Lower lobe of right lung (tissue), 2 donors: ENCODE measurements around the gene TBATA. TPM values are rescaled to one million over a fixed set of nuclear protein-coding genes. Genes with fewer than 3 reads are reported as not detected.

ENCODE experiments used
- ATAC-seq, 2 donors: fragments of 200-7000 bp; cut with Tn5 transposase; one replicate each; pipeline ENCODE4 v1.9.1; 2020 to 2022; ENCODE audit warnings: mild to moderate bottlenecking in 2 of 2, moderate library complexity in 2 of 2
- DNase-seq: peaks from one replicate; pipeline ENCODE4 v3.0.0-alpha.2; 2020
- H3K27ac ChIP-seq: fragments of 200-600 bp; one replicate; pipeline ENCODE4 v1.8.0; 2022
- H3K27me3 ChIP-seq: fragments of 200-600 bp; one replicate; pipeline ENCODE4 v1.8.0; 2022; ENCODE audit warnings: low read depth
- H3K36me3 ChIP-seq: fragments of 200-600 bp; one replicate; pipeline ENCODE4 v1.8.0; 2022; ENCODE audit warnings: mild to moderate bottlenecking
- H3K4me1 ChIP-seq: fragments of 200-600 bp; one replicate; pipeline ENCODE4 v1.8.0; 2022
- H3K4me3 ChIP-seq: fragments of 200-600 bp; one replicate; pipeline ENCODE4 v1.8.0; 2022; ENCODE audit warnings: mild to moderate bottlenecking
- H3K9me3 ChIP-seq: fragments of 200-600 bp; one replicate; pipeline ENCODE4 v1.8.0; 2022
- intact Hi-C: fragments of 100-400 bp; cut with DNase I; formaldehyde crosslinking; loops from one replicate; pipeline ENCODE4 v1.11.0; 2022
- total RNA-seq: library from RNA; stranded (reverse); fragmentation: NEBNext Ultra II Directional; extraction: Animal tissue kit (Norgen Biotek cat#: 25700); gene quantifications from one replicate; pipeline ENCODE4 v1.2.1, GENCODE V29; 2021
- TF ChIP-seq, protein P1 (sequence below): fragments of 200-600 bp; IDR thresholded peaks from one replicate; pipeline ENCODE4 v1.8.0; 2022; ENCODE audit warnings: antibody characterized with exemption, mild to moderate bottlenecking
- donor health status: DM: no; HTN: yes; CAD: no; lungs with severe emphysema.

TBATA gene
- total RNA-seq, 1 donor from 2014 or later: not detected

- DNase-seq: no peak
- ATAC-seq: no peak
- H3K9me3 ChIP-seq: no peaks in the 10 kb centered on the region
- no peaks in the 10 kb centered on the region for H3K27me3 ChIP-seq
- peaks cover 36% of the 10 kb centered on the region for H3K36me3 ChIP-seq
- peaks cover 11% of the 10 kb centered on the region for H3K4me1 ChIP-seq
- H3K27ac ChIP-seq: no peak overlapping the region
- TF ChIP-seq, protein P1, sequence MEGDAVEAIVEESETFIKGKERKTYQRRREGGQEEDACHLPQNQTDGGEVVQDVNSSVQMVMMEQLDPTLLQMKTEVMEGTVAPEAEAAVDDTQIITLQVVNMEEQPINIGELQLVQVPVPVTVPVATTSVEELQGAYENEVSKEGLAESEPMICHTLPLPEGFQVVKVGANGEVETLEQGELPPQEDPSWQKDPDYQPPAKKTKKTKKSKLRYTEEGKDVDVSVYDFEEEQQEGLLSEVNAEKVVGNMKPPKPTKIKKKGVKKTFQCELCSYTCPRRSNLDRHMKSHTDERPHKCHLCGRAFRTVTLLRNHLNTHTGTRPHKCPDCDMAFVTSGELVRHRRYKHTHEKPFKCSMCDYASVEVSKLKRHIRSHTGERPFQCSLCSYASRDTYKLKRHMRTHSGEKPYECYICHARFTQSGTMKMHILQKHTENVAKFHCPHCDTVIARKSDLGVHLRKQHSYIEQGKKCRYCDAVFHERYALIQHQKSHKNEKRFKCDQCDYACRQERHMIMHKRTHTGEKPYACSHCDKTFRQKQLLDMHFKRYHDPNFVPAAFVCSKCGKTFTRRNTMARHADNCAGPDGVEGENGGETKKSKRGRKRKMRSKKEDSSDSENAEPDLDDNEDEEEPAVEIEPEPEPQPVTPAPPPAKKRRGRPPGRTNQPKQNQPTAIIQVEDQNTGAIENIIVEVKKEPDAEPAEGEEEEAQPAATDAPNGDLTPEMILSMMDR: no peak
- no peak overlapping the region for H3K4me3 ChIP-seq
- intact Hi-C loops: no loop called here
Observed at GRCh38 chr10:70822076-70822820, 37.1 kb upstream of the TBATA start.

GRCh38 chr10:70820976-70821750, 36.0 kb upstream of the TBATA start:
- no peak for ATAC-seq
- intact Hi-C loops: no loop called here
- TF ChIP-seq, protein P1: no peak

GRCh38 chr10:70816220-70816894, 31.2 kb upstream of the TBATA start:
- intact Hi-C loops: loop anchor here (10.0 kb wide), 1 partner anchor 68 kb away; the partner anchor contains the start of gene PCBD1
- TF ChIP-seq, protein P1: no peak

More at GRCh38 chr10:70820976-70821750, 36.0 kb upstream of the TBATA start:
- Histone ChIP-seq H3K36me3 (peaks cover 36% of the 10 kb centered on the region), H3K9me3 (no peaks in the 10 kb centered on the region), H3K27ac (no peak overlapping the region), H3K27me3 (no peaks in the 10 kb centered on the region), H3K4me1 (peaks cover 17% of the 10 kb centered on the region), H3K4me3 (no peak overlapping the region)
- DNase-seq: no peak

GRCh38 chr10:70815504-70816219, 30.5 kb upstream of the TBATA start, which contains the start of gene SGPL1:
Gene SGPL1, plus strand, starts transcription at chr10:70815948. Its CDS starts 906 bp downstream, at chr10:70816854.
- Histone ChIP-seq H3K36me3 (peaks cover 22% of the 10 kb centered on the region), H3K9me3 (no peaks in the 10 kb centered on the region), H3K4me1 (peaks cover 24% of the 10 kb centered on the region), H3K27me3 (no peaks in the 10 kb centered on the region), H3K4me3 (peak within 1 kb of the TSS; percentile 73), H3K27ac (peak within 1 kb of the TSS; percentile 83)
- intact Hi-C loops: loop anchor here (10.0 kb wide), 1 partner anchor 69 kb away; the partner anchor contains the start of gene PCBD1
- DNase-seq (peak; percentile 90), ATAC-seq (peak; percentile 96 to 99)
- TF ChIP-seq, protein P1: peak; percentile 95

More at GRCh38 chr10:70816220-70816894, 31.2 kb upstream of the TBATA start:
- Histone ChIP-seq H3K36me3 (peaks cover 29% of the 10 kb centered on the region), H3K4me1 (peaks cover 24% of the 10 kb centered on the region), H3K9me3 (no peaks in the 10 kb centered on the region), H3K27ac (peak overlapping the region; percentile 83), H3K27me3 (no peaks in the 10 kb centered on the region), H3K4me3 (peak overlapping the region; percentile 73)
- peak; percentile 73 for DNase-seq
- ATAC-seq: peak; percentile 82 to 90
